HCEC 1CT (cell line): ENCODE data around the gene IWS1.
A peak's percentile ranks its signal among the peaks of the same experiment; 100 is the strongest.
"Not testable (repeated sequence)": the region's sequence is repeated elsewhere in the genome, so short reads cannot be mapped to it uniquely, and the experiment has no call there.

Experiments used
- DNase-seq: peaks from one replicate; pipeline ENCODE4 v3.0.0-alpha.2; 2017

Gene IWS1

DNA sequence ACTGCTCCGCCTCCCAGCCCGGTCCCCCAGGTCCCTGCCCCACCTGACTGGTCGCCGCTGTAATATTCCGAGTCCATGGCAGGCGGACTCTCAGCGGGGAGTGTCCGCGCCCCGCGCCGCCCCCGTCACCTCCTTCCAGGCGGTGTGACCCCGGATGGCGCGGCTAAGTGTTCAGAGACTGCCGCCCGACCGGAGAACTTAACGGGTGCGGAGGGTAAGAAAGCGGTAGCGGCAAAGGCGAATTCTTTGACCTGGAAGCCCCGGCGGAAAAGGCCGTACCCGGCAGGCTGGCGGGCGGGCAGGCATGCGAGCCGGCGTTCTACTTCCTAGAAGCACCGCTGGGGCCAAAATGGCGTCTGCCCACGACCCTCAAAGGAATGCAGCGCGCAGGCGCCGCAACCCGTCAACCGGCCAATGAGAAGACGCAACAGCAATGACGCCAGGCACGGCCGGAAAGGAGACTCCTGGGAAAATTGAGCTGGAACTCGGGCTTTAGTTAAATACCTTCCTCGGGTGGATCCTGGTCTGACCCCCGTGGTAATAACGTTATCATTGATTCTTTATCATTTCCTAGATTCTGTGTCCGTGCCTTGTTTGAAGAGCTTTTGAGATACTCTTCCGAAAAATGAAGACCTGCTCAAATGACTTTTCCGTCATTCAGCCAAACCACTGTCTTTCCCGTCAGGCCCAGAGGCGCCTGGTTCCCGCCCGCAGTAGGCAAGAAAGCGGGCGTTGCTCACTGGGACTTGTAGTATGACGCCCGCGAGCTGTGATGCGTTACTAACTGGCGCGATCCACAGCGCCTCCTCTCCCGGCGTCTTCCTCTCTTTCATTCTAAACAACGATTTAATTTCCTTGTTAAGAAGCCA is at the start of gene IWS1:
Gene IWS1, minus strand, starts transcription at position 358 of the 869 bp plus-strand sequence. Its CDS starts 281 bp downstream, at position 77.
- peak; percentile 96 for DNase-seq

DNA sequence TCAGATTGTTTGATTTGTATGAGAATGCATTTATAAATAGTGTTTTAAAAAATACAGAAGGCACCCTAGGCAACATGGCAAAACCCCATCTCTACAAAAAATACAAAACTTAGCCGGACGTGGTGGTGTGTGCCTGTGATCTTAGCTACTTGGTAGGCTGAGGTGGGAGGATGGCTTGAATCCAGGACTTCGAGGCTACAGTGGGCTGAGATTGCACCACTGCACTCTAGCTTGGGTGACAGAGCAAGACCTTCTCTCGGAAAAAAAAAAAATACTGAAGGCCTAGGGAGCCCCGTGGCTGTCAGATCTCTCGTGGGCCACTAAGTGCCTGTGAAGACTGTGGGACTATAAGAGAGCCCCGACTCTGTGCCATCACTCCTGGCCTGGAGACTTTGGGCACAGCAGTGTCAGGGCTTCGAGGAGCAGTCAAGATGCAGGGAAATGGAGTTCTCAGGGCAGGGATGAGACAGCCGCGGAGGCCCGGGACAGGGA is 49.7 kb upstream of the IWS1 start:
- no peak for DNase-seq

GRCh38 chr2:127575185-127575765 is 49.0 kb upstream of the IWS1 start:
- no peak for DNase-seq

DNA sequence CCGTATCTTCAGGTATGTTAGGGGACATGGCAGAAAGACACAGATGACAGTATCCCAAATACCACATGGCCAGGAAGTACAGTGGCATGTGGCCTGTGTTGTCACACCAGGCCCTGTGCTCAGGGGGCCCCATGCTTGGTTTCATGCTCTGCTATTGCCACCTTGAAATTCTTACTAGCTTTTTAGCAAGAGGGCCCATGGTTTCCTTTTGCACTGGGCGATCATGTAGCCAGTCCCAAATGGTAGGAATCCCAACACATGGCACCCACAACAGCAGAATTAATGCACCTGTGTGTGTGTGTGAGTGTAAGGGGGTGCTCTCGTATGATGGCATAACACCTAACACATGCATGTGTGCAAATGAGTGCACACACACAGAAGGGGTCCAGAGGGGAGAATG is 48.4 kb upstream of the IWS1 start:
- no peak for DNase-seq

GRCh38 chr2:127573771-127574170 is 47.5 kb upstream of the IWS1 start:
- DNase-seq = no peak

GRCh38 chr2:127573298-127573697 is 47.0 kb upstream of the IWS1 start:
- DNase-seq = no peak

DNA sequence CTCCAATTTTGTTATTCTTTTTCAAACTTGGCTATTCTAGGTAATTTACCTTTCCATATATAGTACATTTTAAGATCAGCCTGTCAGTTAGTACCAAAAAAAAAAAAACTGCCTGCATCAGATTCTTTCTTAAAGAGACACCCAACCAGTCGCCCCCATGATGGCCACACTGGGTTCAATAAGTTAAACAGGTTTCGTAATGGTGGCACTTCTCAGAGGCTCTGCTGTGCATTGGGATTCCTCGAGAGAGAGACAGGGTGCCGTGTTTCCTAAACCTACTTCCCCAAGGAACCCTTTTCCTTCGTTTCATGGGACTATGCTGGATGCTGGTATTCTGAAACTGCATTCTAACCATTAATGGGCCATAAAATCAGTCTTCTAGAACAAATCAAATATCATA is 46.6 kb upstream of the IWS1 start:
- no peak for DNase-seq

- DNase-seq = not testable (repeated sequence)
Measured at GRCh38 chr2:127572352-127572751, 46.1 kb upstream of the IWS1 start.

- no peak for DNase-seq
Measured at GRCh38 chr2:127570282-127571250, 44.3 kb upstream of the IWS1 start.

DNA sequence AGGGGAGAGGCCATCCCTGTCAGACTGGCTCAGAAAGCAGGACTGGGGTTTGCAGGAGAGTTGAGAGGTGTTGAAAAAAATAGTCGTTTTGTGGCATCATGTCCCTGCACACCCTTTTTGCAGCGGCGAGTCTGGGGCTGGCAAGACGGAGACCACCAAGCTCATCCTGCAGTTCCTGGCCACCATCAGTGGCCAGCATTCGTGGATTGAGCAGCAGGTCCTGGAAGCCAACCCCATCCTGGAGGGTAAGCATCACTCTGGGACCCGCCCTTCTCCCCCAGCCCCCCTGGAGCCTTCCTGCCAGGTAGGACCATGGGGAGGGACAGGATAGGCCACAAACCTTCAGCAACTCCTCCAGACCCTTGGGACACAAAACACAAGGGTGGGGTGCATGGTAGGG is 43.4 kb upstream of the IWS1 start:
- DNase-seq = no peak

- DNase-seq = no peak
Measured at GRCh38 chr2:127568128-127568527, 41.8 kb upstream of the IWS1 start.

DNA sequence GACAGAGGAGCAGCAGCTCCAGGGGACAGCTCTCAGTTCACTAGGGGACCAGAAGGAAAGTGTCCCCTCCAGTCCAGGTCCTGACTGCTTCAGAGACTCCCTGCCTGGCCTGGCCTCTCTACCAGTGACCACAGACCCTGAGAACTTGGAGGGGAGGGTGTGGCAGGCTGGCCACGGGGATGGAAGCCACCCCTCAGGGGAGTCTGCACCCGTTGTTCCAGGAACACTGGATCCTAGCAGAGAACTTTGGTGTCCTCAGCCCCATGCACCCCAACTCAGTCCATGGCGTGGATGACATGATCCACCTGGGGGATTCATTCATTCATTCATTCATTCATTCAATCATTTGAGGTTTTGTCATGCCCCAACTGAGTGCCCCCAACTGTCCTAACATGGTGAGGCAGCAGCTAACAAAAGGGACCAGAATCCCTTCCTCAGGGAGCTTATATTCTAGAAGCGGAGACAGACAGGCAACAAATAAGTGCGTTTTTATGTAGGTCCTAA is 41.1 kb upstream of the IWS1 start:
- DNase-seq = no peak

DNA sequence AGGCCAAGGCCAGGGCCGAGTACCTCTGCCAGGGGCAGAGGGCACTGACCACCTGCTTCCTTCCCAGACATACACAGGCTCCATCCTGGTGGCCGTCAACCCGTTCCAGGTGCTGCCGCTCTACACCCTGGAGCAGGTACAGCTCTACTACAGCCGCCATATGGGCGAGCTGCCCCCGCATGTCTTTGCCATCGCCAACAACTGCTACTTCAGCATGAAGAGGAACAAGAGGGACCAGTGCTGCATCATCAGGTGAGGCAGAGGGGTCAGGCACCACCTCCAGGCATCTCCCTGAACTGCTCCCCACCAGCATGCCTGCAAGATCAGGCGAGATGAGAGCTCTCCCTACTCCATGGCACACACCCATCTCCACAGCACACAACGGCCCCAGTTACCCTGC is 40.3 kb upstream of the IWS1 start:
- no peak for DNase-seq

DNA sequence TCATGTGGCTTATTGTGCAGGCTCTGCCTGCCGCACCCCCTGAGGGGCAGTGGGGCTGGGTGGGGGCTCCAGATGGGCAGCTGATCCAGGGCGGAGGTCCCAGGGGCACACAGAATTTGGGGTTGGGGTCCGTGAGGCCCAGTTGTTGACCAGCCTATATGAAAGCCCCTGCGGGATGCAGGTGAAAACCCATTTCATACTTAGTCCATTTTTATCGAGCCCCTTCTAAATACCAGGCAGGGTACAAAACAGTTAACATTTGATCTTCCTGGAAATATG is 39.8 kb upstream of the IWS1 start:
- DNase-seq = no peak

GRCh38 chr2:127565261-127566138 is 39.2 kb upstream of the IWS1 start:
- DNase-seq = no peak

DNA sequence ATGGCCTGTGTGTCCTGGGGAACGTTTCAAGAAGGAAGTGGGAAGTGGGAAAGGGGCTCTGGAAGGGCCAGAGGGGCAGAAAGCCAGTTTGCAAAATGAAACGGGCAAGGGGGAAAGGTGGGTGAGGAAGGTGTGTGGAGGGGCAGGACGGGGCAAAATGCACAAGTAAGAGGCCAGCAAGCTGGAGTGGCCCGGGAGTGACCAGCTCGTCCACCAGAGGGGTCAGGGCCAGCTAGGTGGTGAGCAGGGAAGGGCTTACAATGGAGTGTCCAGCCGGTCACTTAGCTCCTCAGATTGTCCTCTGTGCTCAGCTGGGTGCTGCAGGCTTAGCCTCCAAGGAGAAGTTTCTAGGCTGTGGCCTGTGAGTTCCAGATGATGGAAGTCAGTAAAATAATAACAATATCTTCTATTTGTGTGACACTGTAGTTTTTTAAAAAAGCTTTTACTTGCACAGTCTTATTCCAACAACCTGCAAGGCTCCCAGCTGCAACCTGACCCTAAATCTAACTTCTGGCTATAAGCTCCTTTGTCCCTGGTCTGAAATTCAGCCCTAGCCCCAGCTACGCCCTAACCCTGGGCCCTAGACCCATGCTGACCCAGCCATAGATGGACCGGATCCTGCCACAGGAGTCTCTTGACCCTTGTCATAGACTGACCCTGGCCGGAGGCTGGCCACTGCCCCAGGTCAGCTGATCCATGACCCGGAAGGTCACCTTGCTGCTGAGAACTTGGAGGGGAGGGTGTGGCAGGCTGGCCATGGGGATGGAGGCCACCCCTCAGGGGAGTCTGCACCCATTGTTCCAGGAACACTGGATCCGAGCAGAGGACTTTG is 38.4 kb upstream of the IWS1 start:
- no peak for DNase-seq

- DNase-seq = no peak
Measured at GRCh38 chr2:127563458-127564428, 37.5 kb upstream of the IWS1 start.

GRCh38 chr2:127562936-127563335 is 36.6 kb upstream of the IWS1 start:
- no peak for DNase-seq

DNA sequence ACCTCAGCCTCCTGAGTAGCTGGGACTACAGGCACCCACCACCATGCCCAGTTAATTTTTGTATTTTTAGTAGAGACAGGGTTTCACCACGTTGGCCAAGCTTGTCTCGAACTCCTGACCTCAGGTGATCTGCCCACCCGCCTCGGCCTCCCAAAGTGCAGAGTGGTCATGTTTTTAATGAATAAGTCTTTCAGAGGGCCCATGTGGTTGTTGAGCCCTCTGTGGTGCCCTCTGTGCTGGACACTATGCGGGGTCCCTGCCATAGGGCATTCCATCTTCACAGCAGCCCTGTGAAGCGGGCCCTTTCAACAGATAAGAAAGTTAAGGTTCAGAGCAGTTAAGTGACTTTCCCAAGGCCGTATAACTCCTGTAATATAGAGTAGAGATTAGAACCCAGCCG is 35.1 kb upstream of the IWS1 start:
- DNase-seq = no peak

- DNase-seq = no peak
Measured at GRCh38 chr2:127560931-127561280, 34.6 kb upstream of the IWS1 start.
